ENCODE results near the gene MYH14. TPM values are rescaled to one million over a fixed set of nuclear protein-coding genes. Genes with fewer than 3 reads are reported as not detected.

The MYH14 gene
- total and polyA plus RNA-seq, 9 of the 15 experiments (the other 6 are each of a cell fraction or from before 2014, with no cell fraction given), result 0.04 to 0.86 (median 0.19) TPM; not detected in 2

GRCh38 chr19:50172726-50173125 lies 30.7 kb upstream of the MYH14 start:
- H2AFZ ChIP-seq (ENCODE audit: low read depth, low read length), result no peak overlapping the region
- TF ChIP-seq ZNF655 (CRISPR knock-in tag; IDR thresholded peaks at IDR 0.05) (no peak), REST (IDR thresholded peaks at IDR 0.05; ENCODE audit: borderline replicate concordance) (no peak), REST (CRISPR knock-in tag; IDR thresholded peaks at IDR 0.05; ENCODE audit: low read depth) (no peak), SFPQ (IDR thresholded peaks at IDR 0.05; ENCODE audit: low read depth, low read length) (no peak), ETS2 (tag; IDR thresholded peaks at IDR 0.05; ENCODE audit: borderline replicate concordance, poor library complexity, severe bottlenecking) (no peak), XRCC4 (IDR thresholded peaks at IDR 0.05; ENCODE audit: extremely low read depth, insufficient read depth, insufficient read length) (no peak), NFYB (IDR thresholded peaks at IDR 0.05; ENCODE audit: extremely low read depth, insufficient read length) (no peak), HNRNPLL (IDR thresholded peaks at IDR 0.05; ENCODE audit: low read depth, low read length, poor library complexity, severe bottlenecking) (no peak), ZNF217 (CRISPR knock-in tag; IDR thresholded peaks at IDR 0.05) (no peak), NFXL1 (CRISPR knock-in tag; IDR thresholded peaks at IDR 0.05) (no peak), ZBTB7A (IDR thresholded peaks at IDR 0.05; ENCODE audit: borderline replicate concordance, control insufficient read depth, low read depth, low read length) (no peak), NFIC (IDR thresholded peaks at IDR 0.05) (no peak)

More at GRCh38 chr19:50172726-50173125, 30.7 kb upstream of the MYH14 start:
- POLR2A ChIA-PET, result interaction anchor here (0.5 to 1.3 kb wide), 3 partner anchors 9 to 745 kb away, joined by 3 to 4 read pairs (median 4); no protein-coding TSS in a partner anchor
- H3K79me2 ChIP-seq (ENCODE audit: control insufficient read depth, insufficient read depth, low read length), result no peaks in the 10 kb centered on the region
- no peak overlapping the region for H3K4me2 ChIP-seq (ENCODE audit: insufficient read depth, low read length)
- FAIRE-seq, result no peak
- no peak overlapping the region for H3K9ac ChIP-seq (ENCODE audit: insufficient read depth in 1 of 2, low read depth in 2 of 2, low read length in 2 of 2)
- no peaks in the 10 kb centered on the region for H4K20me1 ChIP-seq (replicated peaks; ENCODE audit: control insufficient read depth, insufficient read depth, low read length)
- no peaks in the 10 kb centered on the region for H3K9me1 ChIP-seq (ENCODE audit: control insufficient read depth, insufficient read depth, low read length)
- H3K27ac ChIP-seq (ENCODE audit: extremely low read depth, low read depth, low read length), result no peak overlapping the region
- in situ Hi-C loops (cut with MboI) (no loop called here), intact Hi-C loops (cut with micrococcal nuclease) (no loop called here)
- H3K4me1 ChIP-seq (replicated peaks in 1 of 2; ENCODE audit: control insufficient read depth in 2 of 2, insufficient read depth in 2 of 2, low read length in 2 of 2), result peaks cover 3 to 6% of the 10 kb centered on the region in 2 experiments; a peak in 4 of 5 replicates
- no peak overlapping the region for H3K4me3 ChIP-seq
- CTCF ChIA-PET (ENCODE audit: low intra/inter-chr PET ratio), result no interaction called here
- ATAC-seq, result no peak
- DNase-seq (ENCODE audit: extremely low read depth in 1 of 4, low spot score in 3 of 4), result no peak
- peaks cover 0 to 8% of the 10 kb centered on the region in 2 experiments; a peak in 2 of 5 replicates for H3K27me3 ChIP-seq (ENCODE audit: control insufficient read depth in 2 of 2, insufficient read depth in 2 of 2, low read length in 2 of 2)
- H3K9me3 ChIP-seq (replicated peaks; ENCODE audit: control insufficient read depth, insufficient read depth, low read depth, low read length), result no peaks in the 10 kb centered on the region
- no TSS peak for BruUV-seq (replicated peaks)
- H3K36me3 ChIP-seq (ENCODE audit: control insufficient read depth, insufficient read depth, low read length), result no peaks in the 10 kb centered on the region

Data from K562 (cell line).